HAP-1 (cell line): Measurements from ENCODE around the gene WASHC2C.
"Not testable (repeated sequence)": the region's sequence is repeated elsewhere in the genome, so short reads cannot be mapped to it uniquely, and the experiment has no call there.

Experiments used
- DNase-seq, 2 experiments: peaks; one replicate each; pipeline ENCODE4 v3.0.0-alpha.2; 2016 to 2020; ENCODE audit warnings: low spot score in 2 of 2
- H3K27me3 ChIP-seq: fragments of 250-450 bp; sonication (Bioruptor Pico); 2 replicates; pipeline ENCODE4 v1.5.1; 2020; ENCODE audit warnings: low read depth, mild to moderate bottlenecking, moderate library complexity
- H3K36me3 ChIP-seq: fragments of 250-450 bp; sonication (Bioruptor Pico); replicated peaks from 2 replicates; pipeline ENCODE4 v1.5.1; 2020; ENCODE audit warnings: mild to moderate bottlenecking
- H3K4me1 ChIP-seq: fragments of 250-450 bp; sonication (Bioruptor Pico); 2 replicates; pipeline ENCODE4 v1.5.1; 2020; ENCODE audit warnings: mild to moderate bottlenecking
- H3K4me3 ChIP-seq: fragments of 250-450 bp; sonication (Bioruptor Pico); 2 replicates; pipeline ENCODE4 v1.5.1; 2020; ENCODE audit warnings: mild to moderate bottlenecking, moderate library complexity
- H3K9me3 ChIP-seq: fragments of 250-450 bp; sonication (Bioruptor Pico); 2 replicates; pipeline ENCODE4 v1.5.1; 2020; ENCODE audit warnings: mild to moderate bottlenecking, moderate library complexity
- in situ Hi-C: fragments of 300-500 bp; cut with MboI; formaldehyde crosslinking; loops from 3 replicates; pipeline ENCODE4 v1.14.3; 2020; ENCODE audit warnings: low sequenced_read_pairs, inconsistent platforms, mixed read lengths

Gene WASHC2C, protein sequence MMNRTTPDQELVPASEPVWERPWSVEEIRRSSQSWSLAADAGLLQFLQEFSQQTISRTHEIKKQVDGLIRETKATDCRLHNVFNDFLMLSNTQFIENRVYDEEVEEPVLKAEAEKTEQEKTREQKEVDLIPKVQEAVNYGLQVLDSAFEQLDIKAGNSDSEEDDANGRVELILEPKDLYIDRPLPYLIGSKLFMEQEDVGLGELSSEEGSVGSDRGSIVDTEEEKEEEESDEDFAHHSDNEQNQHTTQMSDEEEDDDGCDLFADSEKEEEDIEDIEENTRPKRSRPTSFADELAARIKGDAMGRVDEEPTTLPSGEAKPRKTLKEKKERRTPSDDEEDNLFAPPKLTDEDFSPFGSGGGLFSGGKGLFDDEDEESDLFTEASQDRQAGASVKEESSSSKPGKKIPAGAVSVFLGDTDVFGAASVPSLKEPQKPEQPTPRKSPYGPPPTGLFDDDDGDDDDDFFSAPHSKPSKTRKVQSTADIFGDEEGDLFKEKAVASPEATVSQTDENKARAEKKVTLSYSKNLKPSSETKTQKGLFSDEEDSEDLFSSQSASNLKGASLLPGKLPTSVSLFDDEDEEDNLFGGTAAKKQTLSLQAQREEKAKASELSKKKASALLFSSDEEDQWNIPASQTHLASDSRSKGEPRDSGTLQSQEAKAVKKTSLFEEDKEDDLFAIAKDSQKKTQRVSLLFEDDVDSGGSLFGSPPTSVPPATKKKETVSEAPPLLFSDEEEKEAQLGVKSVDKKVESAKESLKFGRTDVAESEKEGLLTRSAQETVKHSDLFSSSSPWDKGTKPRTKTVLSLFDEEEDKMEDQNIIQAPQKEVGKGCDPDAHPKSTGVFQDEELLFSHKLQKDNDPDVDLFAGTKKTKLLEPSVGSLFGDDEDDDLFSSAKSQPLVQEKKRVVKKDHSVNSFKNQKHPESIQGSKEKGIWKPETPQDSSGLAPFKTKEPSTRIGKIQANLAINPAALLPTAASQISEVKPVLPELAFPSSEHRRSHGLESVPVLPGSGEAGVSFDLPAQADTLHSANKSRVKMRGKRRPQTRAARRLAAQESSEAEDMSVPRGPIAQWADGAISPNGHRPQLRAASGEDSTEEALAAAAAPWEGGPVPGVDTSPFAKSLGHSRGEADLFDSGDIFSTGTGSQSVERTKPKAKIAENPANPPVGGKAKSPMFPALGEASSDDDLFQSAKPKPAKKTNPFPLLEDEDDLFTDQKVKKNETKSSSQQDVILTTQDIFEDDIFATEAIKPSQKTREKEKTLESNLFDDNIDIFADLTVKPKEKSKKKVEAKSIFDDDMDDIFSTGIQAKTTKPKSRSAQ (N-terminal part only)

GRCh38 chr10:45726703-45727420, at the start of gene WASHC2C:
Gene WASHC2C, plus strand, starts transcription at chr10:45727266. Its CDS starts 52 bp downstream, at chr10:45727318.
- H3K36me3 ChIP-seq, H3K4me1 ChIP-seq, in situ Hi-C loops, H3K27me3 ChIP-seq, H3K9me3 ChIP-seq: not testable (repeated sequence)
- H3K4me3 ChIP-seq: peak within 1 kb of the TSS; percentile 49
- peak; percentile 5 to 90 for DNase-seq

DNA sequence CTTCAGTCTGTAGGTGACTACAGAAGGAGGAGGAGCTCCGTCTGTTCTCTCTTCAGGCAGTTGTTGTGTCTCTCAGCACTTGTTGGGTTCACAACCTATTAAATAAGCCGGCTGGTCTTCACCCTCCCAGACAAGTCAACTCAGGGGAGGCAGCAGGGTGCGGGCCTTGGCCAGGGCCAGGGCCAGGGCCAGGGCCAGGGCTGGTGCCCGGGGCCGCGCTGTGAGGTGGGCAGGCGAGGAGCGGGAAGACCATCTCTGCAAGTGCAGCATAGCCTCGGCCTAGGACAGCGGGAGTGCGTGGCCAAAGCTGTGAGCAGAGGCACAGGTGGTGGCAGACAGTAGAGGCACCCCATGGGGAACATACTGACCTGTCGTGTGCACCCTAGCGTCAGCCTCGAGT, 48.6 kb upstream of the WASHC2C start:
- H3K9me3 ChIP-seq, in situ Hi-C loops, H3K36me3 ChIP-seq, H3K4me3 ChIP-seq, H3K27me3 ChIP-seq, DNase-seq, H3K4me1 ChIP-seq: not testable (repeated sequence)

- DNase-seq, H3K9me3 ChIP-seq, H3K4me3 ChIP-seq, H3K36me3 ChIP-seq, in situ Hi-C loops, H3K4me1 ChIP-seq, H3K27me3 ChIP-seq: not testable (repeated sequence)
These were observed 16.8 kb upstream of the WASHC2C start for GRCh38 chr10:45710200-45710796.

DNA sequence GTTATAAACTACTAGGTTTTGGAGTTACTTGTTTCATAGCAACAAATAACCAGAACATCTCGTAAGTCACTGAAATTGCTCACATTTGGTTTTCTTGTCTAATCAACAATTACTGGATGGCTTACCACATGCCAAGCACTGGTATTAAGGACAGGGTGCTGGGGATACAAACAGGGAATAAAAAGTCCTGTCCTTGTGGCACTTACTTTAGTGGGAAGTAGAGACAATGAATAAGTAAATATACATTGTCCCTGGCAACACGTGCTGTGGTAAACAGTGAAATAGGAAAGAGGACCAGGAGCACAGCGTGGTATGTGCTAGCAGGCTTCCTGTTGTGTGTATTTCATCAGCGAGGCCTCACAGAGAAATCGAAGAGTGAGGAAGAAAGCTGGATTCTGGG, 15.8 kb upstream of the WASHC2C start:
- H3K4me3 ChIP-seq, H3K27me3 ChIP-seq, in situ Hi-C loops, H3K9me3 ChIP-seq, H3K36me3 ChIP-seq, H3K4me1 ChIP-seq, DNase-seq: not testable (repeated sequence)

DNA sequence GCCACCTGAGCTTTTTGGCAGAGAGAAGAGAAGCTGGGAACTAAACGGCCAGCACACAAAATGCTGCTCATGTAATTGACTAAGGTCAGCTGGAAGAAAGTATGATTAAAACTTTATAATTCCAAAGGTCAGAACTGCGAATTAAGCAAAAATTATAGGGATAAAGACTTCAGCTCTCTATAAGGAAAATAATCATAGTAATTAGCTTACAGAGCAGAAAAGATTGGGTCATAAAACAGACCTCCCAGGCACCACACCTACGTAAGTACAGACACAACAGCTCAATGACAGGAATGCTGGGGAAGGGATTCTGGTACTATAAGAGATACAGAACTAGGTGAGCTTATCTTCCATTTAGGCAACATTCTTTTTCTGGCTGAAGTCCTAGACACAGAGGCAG, 10.0 kb upstream of the WASHC2C start:
- H3K4me1 ChIP-seq, DNase-seq, H3K36me3 ChIP-seq, H3K4me3 ChIP-seq, in situ Hi-C loops, H3K27me3 ChIP-seq, H3K9me3 ChIP-seq: not testable (repeated sequence)

DNA sequence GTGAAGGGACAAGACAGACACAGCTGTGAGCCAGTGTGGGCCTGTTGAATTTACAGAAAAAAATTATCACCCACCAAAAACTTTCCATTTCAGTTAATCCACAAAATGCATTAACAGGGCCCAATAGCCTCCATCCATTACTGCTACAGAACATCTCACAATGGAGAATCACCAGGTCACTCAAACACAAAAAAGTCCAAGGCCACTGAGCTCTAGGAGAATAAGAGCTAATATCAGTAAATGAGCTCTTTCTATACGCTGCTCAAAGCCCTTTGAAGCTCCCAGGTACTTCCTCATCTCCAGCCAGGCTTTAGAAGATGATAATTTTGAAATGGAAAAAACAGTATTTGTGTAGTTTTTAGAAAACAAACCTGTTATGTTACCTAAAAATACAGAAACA, 9.4 kb upstream of the WASHC2C start:
- H3K4me3 ChIP-seq, H3K36me3 ChIP-seq, in situ Hi-C loops, H3K27me3 ChIP-seq, H3K9me3 ChIP-seq, DNase-seq, H3K4me1 ChIP-seq: not testable (repeated sequence)

DNA sequence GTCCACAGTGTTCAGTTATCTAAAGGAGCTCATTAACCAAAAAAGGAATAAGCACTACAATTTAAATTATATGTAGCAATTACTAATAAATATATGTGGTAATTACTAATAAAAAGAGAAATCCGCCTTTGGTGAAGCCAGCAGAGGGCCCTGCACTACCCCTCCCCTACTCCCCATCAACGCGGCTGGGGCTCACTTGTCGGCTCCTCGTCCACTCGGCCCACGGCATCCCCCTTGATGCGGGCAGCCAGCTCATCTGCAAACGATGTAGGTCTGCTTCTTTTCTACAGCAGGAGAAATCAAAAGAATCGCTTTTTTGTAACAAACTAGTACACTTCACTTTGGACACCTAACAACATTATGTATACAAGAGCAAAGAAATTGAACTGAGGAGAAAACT, 5.6 kb upstream of the WASHC2C start:
- H3K36me3 ChIP-seq, in situ Hi-C loops, H3K27me3 ChIP-seq: not testable (repeated sequence)

GRCh38 chr10:45723851-45724250, 3.2 kb upstream of the WASHC2C start:
- H3K4me3 ChIP-seq, H3K27me3 ChIP-seq, H3K9me3 ChIP-seq: not testable (repeated sequence)

More for the DNA sequence above, 5.6 kb upstream of the WASHC2C start:
- H3K4me3 ChIP-seq, H3K9me3 ChIP-seq, H3K4me1 ChIP-seq, DNase-seq: not testable (repeated sequence)

GRCh38 chr10:45727421-45727965, 427 bp downstream of the WASHC2C start:
- H3K36me3 ChIP-seq, H3K9me3 ChIP-seq, DNase-seq, H3K4me1 ChIP-seq, H3K27me3 ChIP-seq, in situ Hi-C loops: not testable (repeated sequence)
- H3K4me3 ChIP-seq: peak overlapping the region; percentile 49

More at GRCh38 chr10:45723851-45724250, 3.2 kb upstream of the WASHC2C start:
- in situ Hi-C loops, DNase-seq, H3K36me3 ChIP-seq, H3K4me1 ChIP-seq: not testable (repeated sequence)

- DNase-seq, in situ Hi-C loops, H3K4me3 ChIP-seq, H3K9me3 ChIP-seq, H3K27me3 ChIP-seq, H3K36me3 ChIP-seq, H3K4me1 ChIP-seq: not testable (repeated sequence)
These were observed 7.4 kb downstream of the WASHC2C start for GRCh38 chr10:45734449-45734848.

DNA sequence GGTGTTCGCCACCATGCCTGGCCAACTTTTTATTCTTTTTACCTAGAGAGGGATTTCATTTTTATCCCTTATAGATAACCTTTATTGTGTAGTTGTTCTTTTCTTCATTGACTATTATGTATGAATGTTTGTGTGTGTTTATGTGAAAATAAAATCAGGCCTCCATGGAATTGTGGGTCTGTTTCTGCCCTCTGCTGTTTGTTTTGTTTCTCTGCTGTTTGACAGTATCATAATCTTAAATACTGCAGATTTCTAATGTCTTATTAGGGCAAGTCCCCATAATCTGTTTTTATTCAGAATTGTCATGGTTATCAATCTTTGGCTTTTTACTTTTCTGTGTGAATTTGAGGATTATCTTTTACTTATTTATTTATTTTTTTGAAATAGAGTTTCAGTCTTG, 7.8 kb downstream of the WASHC2C start:
- DNase-seq, H3K36me3 ChIP-seq, in situ Hi-C loops: not testable (repeated sequence)

DNA sequence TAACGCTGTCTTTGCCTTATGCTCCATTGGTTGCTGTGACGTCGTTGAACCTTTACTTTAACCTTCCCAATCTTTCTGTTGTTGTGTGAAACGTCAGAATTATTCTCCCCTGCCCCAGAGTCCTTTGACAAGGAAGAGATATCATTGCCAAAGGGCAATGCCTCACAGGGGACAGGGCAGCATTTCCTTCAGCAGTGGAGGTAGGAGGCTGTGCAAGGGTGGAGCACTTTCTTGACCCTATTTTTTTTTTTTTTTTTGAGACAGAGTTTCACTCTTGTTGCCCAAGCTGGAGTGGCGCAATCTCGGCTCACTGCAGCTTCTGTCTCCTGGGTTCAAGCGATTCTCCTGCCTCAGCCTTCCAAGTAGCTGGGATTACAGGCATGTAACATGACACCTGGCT, 14.5 kb downstream of the WASHC2C start:
- H3K27me3 ChIP-seq, H3K9me3 ChIP-seq, H3K4me1 ChIP-seq, in situ Hi-C loops, DNase-seq, H3K4me3 ChIP-seq, H3K36me3 ChIP-seq: not testable (repeated sequence)

More for the DNA sequence above, 7.8 kb downstream of the WASHC2C start:
- not testable (repeated sequence) for H3K4me1 ChIP-seq, H3K27me3 ChIP-seq, H3K9me3 ChIP-seq, H3K4me3 ChIP-seq
